GM18861 (cell line): ENCODE results near the gene ELAVL3.
"Not testable (repeated sequence)": the region's sequence is repeated elsewhere in the genome, so short reads cannot be mapped to it uniquely, and the experiment has no call there.

Experiments
- ATAC-seq: cut with Tn5 transposase; IDR thresholded peaks from one replicate; pipeline ENCODE4 v1.9.1; 2021; ENCODE audit not compliant: unreplicated experiment

The ELAVL3 gene

DNA sequence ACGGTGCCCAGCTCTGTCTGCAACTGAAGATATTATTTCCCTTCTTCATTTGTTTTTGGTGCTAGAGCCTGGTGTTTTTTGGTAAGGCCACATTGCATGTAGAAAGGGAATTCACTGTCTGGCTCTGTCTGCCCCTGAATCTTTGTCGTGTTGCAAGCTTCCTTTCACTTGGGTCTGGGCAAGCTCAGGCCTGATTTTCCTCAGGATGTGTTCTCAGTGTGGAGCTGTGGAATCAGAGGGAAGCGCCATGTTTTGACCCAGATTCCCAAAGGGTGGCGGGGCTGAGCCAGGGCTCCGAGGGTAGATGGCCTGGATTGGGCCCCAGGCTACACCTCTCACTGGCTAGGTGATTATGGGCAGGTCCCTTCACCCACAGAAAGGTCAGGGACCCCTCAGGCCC is 36.8 kb downstream of the ELAVL3 start:
- ATAC-seq, result no peak

DNA sequence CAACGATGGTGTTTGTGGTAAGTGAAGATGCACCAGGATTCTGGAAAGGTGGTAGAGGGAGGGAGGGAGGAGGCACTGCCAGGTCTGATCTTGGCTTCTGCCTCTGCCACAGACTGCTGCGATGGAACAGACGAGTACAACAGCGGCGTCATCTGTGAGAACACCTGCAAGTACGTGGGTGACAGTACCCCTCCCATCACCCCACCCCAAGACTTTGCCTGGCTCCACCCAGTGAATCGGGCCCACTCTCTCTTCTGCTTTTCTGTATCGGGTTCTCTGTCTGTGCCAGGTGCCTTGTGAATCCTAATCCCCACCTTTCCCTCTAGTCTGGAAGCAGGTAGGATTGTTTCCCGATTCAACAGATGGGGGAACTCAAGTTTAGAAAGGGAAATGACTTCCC is 42.9 kb downstream of the ELAVL3 start:
- ATAC-seq, result no peak

DNA sequence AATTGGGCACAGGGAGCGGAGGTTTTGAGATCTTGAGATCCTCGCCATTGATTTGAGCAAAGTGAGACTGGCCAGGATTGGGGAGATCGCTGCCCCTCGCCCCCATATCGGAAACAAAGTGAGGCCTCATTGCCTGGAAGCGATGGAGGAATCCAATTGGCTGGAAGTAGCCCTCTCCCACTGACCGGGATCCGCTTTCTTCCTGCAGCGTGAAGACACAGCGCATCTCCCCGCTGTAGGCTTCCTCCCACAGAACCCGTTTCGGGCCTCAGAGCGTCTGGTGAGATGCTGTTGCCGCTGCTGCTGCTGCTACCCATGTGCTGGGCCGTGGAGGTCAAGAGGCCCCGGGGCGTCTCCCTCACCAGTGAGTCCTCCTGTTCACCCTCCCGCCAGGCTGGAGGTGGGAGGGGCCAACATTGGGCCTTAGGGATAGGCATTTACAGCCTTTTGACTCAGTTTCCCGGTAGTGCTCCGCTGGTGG is 45.0 kb downstream of the ELAVL3 start:
- ATAC-seq, result no peak

DNA sequence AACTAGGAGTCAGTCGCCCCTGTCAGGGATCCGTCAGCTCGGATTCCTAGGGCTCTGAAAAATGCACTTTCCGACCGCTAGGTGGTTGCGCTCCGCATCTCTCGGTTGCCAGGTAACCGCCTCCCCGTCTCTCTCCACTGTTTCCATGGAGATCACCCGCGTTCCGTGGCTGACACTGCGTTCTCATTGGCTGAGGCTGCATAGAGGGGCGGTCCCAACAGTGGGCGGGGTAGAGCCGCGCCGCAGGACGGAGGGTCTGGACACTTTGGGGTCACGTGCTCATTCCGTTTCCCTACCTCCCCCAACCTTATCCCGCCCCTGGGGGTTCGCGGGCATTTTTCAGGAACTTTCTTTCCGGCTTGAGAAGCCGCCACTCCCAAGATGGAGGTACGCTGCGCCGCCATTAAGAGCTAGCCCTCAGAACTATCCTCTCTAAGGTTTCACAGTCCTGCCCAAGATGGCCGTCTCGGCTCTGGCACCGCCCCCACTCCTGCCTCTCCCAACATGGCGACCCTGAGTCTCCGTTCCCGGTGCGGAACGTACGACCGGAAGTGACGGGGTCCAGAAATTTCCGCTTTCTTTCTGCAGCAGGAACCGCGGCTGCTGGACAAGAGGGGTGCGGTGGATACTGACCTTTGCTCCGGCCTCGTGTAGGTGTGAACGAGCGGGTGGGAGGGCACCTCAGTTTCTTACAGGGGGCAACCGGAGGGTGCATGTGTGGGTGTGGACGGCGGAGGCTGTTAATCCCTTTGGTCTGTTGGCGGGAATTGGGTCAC is 45.6 kb downstream of the ELAVL3 start, which contains the start of the genes ODAD3 and PRKCSH:
Gene ODAD3 (minus strand): TSS at position 65 of the 776 bp plus-strand sequence. CDS start 105 bp downstream, outside the sequence.
Gene PRKCSH (plus strand): TSS at position 579 of the 776 bp plus-strand sequence. CDS start 483 bp downstream, outside the sequence.
- peak; percentile 79 for ATAC-seq

DNA sequence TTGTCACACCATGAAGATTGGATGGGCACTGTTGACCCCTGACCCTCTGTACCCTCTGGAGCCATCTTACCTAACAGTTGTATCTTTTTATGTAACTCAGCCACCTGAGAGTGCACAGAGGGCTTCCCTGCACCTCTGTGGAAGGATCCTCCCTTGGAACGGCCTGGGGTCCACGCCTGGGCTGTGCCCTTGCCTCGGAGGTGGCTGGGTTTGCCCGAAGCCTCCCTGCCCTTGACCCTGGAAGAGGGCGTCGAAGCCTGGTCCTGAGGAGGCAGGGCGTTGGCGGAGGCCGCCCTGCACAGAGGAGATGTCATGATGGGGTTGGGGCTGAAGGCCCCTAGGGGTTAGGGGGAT is 46.2 kb downstream of the ELAVL3 start:
- no peak for ATAC-seq

DNA sequence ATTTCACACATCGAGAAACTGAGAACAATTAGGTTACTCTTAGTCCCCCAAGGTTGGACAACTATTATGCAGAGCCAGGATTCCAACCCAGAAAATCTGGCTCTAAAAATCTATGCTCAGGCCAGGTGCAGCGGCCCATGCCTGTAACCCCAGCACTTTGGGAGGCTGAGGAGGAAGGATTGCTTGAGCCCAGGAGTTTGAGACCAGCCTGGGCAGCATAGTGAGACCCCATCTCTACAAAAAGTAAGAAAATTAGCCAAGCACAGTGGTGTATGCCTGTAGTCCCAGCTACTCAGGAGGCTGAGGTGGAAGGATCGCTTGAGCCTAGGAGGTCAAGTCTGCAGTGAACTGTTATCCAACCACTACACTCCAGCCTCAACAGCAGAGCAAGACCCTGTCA is 47.3 kb downstream of the ELAVL3 start:
- ATAC-seq, result not testable (repeated sequence)

DNA sequence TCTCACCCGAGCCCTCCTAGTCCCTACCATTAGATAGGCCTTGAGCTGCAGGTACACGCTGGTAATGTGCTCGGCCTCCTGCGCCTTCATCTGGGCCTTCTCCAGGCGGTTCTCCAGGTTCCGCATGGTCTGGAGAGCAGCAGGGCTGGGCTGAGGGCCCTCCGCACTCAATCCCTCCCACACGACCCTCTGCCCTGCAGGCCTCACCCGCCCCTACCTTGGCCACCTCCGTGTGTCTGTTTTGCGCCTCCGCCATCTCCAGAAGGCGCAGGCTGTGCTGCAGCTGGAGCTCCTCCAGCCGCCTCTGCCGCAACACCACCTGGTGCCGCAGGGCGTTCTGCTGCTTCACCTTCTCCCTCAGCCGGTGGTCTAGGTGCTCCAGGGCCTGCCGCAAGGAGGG is 54.2 kb downstream of the ELAVL3 start:
- ATAC-seq, result no peak

DNA sequence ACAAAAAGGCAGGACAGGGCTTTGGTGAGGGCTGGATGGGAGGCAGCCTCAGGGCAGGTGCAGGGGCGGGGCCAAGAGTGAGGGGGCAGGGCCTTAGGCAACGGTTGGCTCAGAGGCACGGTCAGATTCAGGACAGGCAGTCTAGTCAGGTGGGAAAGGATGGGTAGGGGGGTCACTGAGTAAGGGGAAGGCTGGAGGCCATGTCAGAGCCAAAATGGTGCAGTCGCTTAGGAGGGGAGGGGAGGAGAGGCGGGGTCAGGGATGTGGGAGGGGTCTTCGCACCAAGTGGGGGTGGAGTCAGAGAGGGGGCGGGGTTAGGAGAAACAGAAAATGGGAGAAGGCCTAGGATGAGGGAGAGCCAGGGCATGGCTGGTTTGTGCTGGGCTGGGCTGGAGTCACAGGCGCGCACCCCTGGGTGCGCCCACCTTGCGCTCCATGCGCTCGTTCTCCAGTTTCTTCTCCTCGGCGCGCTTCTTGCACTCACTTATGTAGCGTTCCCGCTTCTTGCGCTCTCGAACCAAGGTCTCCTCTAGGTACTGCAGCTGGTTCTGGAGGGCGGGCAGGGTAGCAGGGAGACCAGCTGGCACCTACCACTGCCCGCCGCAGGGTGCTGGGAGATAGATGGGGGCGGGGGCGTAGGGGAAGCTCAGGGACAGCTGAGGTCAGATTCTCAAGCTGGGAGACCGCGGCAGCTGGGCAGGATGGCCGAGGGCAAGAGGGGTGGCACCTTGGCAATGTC is 55.0 kb downstream of the ELAVL3 start:
- no peak for ATAC-seq

DNA sequence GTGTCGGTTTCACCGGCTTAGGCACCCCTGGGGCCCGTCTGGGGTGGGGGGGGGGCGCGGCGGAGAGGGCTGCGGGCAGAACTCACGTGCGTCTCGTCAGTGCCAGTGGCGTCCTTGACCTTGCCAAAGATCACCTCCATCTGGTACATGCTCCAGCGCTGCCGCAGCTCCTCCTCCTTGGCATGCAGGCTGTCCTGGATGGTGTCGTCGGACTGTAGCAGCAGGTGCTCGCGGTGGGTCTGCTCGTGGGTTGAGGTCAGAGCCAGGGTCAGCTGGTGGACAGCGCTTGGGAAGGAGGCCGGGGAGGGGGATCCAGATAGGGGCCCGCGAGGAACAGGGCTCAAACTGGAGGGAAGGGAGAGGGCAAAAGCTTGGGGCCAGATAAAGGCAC is 57.1 kb downstream of the ELAVL3 start:
- ATAC-seq, result no peak

DNA sequence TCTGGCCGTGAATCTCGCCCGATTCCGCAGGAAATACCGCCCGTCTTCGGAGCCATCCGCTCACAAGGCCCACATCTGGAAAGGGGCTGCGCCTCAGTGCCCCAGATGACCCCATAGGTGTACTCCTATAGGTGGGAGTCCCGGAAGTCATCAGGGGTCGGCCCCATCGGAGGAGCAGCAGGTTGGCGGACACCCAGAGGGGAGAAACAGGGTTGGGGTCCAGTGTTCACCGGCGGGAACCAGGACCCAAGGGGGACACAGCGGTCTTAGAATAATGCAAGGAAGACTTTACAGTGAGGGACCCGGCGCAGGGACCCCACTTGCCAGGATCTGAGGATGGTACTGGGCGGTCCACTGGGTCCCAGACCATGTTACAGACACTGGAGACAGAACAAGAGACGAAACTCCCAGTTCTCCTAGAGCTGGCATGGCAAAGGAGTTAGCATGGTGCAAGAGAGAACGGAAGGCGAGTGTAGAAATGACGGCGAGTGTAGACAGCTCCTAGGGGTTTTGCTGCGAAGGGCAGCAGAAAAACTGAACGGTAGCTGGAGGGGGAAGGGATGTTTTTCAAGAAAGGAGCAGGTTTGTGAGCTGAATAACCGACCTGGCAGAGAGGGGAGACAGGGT is 57.6 kb downstream of the ELAVL3 start:
- ATAC-seq, result no peak

DNA sequence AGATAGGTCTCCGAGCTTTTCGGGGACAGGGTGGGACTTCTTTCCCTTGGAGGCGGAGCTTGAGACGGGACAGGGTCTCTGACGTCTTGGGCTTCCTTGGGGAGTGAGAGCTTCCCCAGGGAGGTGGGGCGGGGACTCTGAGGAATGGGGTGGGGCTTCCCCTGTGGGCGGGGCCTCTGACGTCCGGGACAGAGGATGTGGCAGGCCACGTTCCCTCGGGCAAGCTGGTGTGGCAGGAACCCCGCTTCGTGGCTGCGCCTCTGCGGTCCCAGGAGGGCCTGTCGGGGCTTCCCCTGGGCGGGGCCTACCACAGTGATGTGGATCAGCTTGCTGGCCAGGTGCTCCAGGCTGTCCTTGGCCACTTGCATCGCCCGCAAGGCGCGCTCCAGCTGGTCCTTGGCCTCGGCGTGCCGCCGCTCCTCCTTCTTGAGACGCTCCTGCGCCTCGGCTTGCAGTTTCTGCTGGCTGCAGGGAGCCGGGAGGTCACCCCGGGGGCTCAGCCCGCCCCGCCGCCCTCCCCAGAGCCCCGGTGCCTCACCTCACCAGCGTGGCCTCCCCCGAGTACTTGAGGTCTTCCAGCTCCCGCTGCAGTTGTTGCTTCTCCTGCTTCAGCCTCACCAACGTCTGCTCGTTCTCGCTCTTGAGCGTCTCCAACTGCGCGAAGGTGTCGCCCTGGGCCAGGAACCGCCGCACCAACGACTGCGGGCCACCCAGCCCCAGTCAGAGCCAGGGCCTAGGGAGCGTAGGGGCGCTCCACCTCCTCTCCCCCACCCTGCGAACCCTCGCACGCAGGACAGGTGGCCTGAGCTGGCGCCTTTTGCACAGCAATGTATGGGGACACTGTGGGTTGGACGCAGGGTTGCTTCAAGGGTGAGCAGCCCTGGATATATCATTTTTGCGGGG is 58.4 kb downstream of the ELAVL3 start:
- peak; percentile 75 for ATAC-seq

DNA sequence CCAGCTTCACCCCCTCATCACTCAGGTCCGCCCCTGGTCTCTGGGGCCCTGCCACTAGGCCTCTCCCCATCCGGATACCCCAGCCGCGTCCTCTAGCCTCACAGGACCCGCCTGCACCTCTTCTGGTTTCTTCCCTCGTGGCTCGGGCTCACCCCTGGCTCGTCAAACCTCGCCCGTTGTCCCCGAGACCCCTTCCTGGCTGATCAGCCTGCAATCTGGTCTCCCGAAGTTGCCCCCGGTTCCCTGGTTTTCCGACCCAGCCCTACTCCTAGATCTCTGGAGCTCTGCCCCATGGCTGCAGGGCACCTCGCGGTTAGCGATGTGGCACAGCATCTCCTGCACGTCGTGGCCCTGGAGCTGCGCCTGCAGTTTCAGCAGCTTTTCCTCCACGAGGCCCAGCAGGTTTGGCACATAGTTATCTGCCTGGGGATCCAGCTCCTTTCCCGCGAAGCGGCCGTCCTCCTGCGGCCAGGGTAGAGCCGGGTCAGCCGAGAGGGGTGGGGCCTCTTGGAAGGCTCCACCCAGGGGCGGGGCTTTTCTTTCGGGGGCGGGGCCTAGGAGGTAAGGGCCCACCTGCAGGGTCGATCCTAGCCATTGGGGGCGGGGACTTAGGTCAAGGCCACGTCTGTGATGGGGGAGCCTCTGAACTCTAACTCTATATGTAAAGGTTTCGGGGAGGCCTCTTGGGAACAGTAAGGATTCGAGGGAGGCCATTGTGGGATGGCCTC is 59.3 kb downstream of the ELAVL3 start:
- peak; percentile 33 for ATAC-seq

DNA sequence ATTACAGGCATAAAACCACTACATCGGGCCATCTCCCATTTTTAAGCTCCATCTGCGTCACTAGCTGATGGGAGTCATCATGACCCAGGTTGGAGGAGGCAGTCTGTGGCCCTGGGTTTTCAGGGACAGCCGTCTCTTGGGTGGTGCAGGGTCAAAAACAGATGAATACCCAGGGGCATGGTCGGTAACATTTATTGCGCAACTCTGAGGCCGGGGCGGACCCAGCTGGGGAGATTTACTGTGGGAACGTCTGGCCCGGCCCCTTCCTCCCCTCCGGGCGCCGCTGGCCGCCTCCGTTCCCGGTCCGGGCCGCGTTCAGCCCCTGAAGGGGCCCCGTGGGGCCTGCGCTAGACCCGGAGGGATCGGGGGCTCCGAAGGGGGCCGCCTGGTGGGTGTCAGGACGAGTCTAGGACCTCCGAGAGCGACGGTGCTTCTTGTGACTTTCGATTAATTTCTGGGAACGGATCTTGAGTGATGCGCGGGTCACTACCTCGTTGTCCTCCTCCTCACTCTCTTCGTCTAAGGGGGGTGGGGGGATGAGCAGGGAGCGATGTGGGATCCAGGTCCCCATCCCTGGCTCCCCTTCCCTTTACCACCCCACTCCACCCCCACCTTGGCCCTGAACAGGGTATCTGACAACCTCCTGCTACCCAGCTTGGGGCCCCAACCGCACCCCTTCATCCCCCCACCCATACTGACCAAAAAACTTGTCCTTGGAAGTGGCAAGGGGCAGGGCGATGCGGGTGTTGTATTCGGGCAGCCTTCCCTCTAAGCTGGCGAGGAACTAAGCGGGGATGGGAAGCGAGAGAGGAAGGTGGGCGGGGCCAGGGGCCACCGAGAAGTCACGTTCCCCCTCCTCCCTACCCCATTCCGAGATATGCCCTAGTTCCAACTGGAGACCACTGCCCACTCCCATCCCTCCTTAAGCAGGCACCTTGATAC is 60.1 kb downstream of the ELAVL3 start:
- ATAC-seq, result no peak

DNA sequence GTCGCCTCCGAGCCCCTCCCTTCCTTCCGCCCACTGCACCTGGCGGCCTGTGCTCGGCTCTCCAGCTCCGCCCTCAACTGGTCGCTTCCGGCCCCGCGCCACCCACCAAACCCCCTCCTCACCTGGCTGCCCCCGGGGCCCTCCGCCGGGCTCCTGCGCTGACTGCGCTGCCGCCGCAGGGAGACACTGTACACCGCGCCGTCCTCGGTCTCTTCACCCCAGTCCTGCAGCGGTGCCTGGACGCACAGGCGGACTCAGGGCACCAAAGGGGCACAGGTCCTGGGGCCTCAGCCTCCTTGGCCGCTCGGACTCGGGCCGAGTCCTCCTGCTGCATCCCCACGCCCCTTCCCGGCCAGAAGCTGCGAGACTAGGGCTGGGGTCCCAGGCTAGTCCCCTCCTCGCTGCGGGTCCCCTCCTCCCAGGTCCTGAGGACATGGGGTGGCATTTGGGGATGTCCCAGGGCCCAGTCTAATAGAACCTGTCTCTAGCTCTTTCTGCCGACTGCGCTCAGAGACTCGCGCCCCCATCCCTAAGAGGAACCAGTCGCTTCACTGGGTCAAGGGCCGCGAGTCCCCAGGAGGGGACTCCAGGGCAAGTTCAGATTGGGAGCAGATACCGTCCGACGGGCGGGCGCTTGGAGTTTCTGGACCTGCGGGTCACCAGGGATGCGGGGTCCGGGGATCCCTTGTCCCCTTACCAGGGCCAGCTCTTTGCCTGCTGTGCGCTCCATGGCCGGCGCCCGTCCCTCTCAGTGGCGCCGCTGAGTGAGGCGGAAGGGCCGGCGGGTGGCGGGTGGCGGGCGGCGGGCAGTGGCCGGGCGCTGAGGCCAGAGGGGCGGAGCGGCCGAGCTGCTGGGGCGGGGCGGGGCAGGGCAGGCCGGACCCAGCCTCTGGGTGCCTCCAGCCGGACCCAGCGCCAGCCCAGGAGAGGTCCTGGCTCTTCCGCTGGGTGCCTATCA is 62.0 kb downstream of the ELAVL3 start, which contains the start of gene RGL3:
Gene RGL3 (minus strand): TSS at position 766 of the 958 bp plus-strand sequence. CDS start 36 bp downstream, at position 730.
- no peak for ATAC-seq

DNA sequence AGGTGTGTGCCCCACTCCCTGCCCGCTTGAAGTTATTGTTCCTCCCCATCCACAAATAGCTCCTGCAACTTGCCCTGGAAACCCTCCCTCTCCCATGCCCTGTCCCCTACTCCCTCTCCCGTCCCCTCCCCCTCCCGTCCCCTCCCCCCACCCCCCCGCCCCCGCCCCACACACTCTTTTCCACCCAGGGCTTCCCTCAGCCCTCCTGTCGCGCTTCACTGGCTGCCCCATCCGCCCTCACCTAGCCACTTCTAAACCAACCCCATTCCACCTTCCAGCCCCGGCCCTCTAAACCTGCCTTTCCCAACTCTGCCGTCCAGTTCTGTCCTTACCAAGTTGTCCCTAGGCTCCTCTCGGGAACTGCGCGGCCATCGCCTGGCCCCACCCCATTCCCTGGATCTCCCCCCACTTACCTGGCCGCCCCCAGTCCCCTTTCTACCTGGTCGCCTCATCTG is 62.7 kb downstream of the ELAVL3 start:
- no peak for ATAC-seq

DNA sequence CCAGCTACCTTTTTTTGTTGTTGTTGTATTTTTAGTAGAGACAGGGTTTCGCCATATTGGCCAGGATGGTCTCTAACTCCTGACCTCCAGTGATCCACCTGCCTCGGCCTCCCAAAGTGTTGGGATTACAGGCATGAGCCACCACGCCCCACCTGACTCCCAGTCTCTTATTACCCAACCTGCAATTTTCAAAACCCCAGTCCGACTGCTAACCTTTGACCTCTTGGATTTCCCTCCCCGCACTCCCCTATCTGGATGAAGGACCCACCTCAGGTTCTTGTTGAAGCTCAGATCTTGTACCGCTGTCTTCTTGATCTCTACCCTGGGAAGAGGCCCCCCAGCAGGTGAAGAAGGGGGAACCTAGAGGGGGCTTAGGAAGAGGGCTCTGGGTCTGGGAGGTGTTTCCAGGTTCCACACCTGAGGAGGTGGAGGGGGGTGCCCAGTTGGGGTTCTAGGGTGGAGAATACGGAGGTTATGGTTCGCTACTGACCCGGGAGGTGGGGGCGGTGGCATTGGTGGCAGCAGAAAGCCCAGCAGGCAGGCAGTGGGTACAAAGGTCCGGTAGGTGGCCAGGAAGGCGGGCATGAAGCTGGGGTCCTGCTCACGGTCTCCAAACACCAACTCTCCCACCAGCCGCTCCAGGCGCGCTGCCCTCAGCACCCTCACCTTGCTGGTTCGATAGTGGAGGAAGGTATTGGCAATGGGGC is 64.3 kb downstream of the ELAVL3 start:
- ATAC-seq, result no peak

DNA sequence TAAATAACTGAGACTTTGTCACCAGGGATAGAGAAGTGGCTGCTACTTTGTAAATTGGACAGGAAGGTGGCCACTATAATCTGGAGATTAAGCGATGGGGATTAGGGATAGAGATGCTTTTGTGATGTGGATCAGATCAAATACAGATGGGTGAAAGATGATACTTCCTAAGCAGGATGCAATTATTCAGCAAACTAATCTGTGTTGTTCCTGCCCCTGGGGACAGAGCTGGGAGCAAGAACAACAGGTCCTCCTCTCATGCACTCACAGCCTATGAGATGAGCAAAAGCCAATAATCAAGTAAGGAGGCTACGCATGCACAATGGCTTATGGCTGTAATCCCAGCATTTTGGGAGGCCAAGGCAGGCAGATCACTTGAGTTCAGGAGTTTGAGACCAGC is 66.3 kb downstream of the ELAVL3 start:
- ATAC-seq, result no peak
